ENCODE measurements around the gene TM4SF5.

The TM4SF5 gene

GRCh38 chr17:4744999-4745969 is 26.4 kb upstream of the TM4SF5 start:
- in situ Hi-C loops (cut with HindIII; ENCODE audit: low sequenced_read_pairs) = no loop called here

- in situ Hi-C loops (cut with HindIII; ENCODE audit: low sequenced_read_pairs) = no loop called here
These were observed 23.8 kb upstream of the TM4SF5 start for GRCh38 chr17:4747847-4748246.

- in situ Hi-C loops (cut with HindIII; ENCODE audit: low sequenced_read_pairs) = no loop called here
These were observed 23.0 kb upstream of the TM4SF5 start for GRCh38 chr17:4748686-4749085.

- in situ Hi-C loops (cut with HindIII; ENCODE audit: low sequenced_read_pairs) = no loop called here
These were observed 21.1 kb upstream of the TM4SF5 start for GRCh38 chr17:4750606-4751005.

- in situ Hi-C loops (cut with HindIII; ENCODE audit: low sequenced_read_pairs) = no loop called here
These were observed 19.8 kb upstream of the TM4SF5 start for GRCh38 chr17:4751932-4752331.

- in situ Hi-C loops (cut with HindIII; ENCODE audit: low sequenced_read_pairs) = no loop called here
These were observed 18.3 kb upstream of the TM4SF5 start for GRCh38 chr17:4753392-4753791.

GRCh38 chr17:4759776-4760236 is 11.9 kb upstream of the TM4SF5 start:
- in situ Hi-C loops (cut with HindIII; ENCODE audit: low sequenced_read_pairs) = no loop called here

- in situ Hi-C loops (cut with HindIII; ENCODE audit: low sequenced_read_pairs) = no loop called here
These were observed 7.1 kb upstream of the TM4SF5 start for GRCh38 chr17:4764595-4764994.

GRCh38 chr17:4766201-4766600 is 5.5 kb upstream of the TM4SF5 start:
- in situ Hi-C loops (cut with HindIII; ENCODE audit: low sequenced_read_pairs) = no loop called here

GRCh38 chr17:4766723-4767122 is 5.0 kb upstream of the TM4SF5 start:
- in situ Hi-C loops (cut with HindIII; ENCODE audit: low sequenced_read_pairs) = no loop called here

GRCh38 chr17:4768298-4768697 is 3.4 kb upstream of the TM4SF5 start:
- in situ Hi-C loops (cut with HindIII; ENCODE audit: low sequenced_read_pairs) = no loop called here

- in situ Hi-C loops (cut with HindIII; ENCODE audit: low sequenced_read_pairs) = no loop called here
These were observed 2.1 kb upstream of the TM4SF5 start for GRCh38 chr17:4769628-4770027.

- in situ Hi-C loops (cut with HindIII; ENCODE audit: low sequenced_read_pairs) = no loop called here
These were observed 538 bp downstream of the TM4SF5 start for GRCh38 chr17:4772235-4772613.

- in situ Hi-C loops (cut with HindIII; ENCODE audit: low sequenced_read_pairs) = no loop called here
These were observed 6.5 kb downstream of the TM4SF5 start for GRCh38 chr17:4777969-4778760.

- in situ Hi-C loops (cut with HindIII; ENCODE audit: low sequenced_read_pairs) = no loop called here
These were observed 8.8 kb downstream of the TM4SF5 start for GRCh38 chr17:4780325-4780955.

- in situ Hi-C loops (cut with HindIII; ENCODE audit: low sequenced_read_pairs) = no loop called here
These were observed 11.0 kb downstream of the TM4SF5 start for GRCh38 chr17:4782652-4783051.

GRCh38 chr17:4785311-4786105 is 13.8 kb downstream of the TM4SF5 start:
- in situ Hi-C loops (cut with HindIII; ENCODE audit: low sequenced_read_pairs) = no loop called here

GRCh38 chr17:4786106-4786511 is 14.4 kb downstream of the TM4SF5 start, which contains the start of gene VMO1:
TSS of gene VMO1 (minus strand) at chr17:4786364. CDS start at chr17:4786352, 12 bp downstream.
- in situ Hi-C loops (cut with HindIII; ENCODE audit: low sequenced_read_pairs) = no loop called here

- in situ Hi-C loops (cut with HindIII; ENCODE audit: low sequenced_read_pairs) = no loop called here
These were observed 14.8 kb downstream of the TM4SF5 start for GRCh38 chr17:4786516-4786915.

- in situ Hi-C loops (cut with HindIII; ENCODE audit: low sequenced_read_pairs) = no loop called here
These were observed 16.6 kb downstream of the TM4SF5 start for GRCh38 chr17:4788159-4788806.
